Stimulated activated CD8-positive, alpha-beta memory T cell treated with anti-CD3 and anti-CD28 coated beads, Interleukin-12 subunit alpha, Interleukin-12 subunit beta, amount 100 ng/mL, for 4 hours (primary cell): ENCODE measurements around the gene EXOSC5.
"Not testable (repeated sequence)": the region's sequence is repeated elsewhere in the genome, so short reads cannot be mapped to it uniquely, and the experiment has no call there.

ENCODE experiments used
- DNase-seq: peaks from one replicate; pipeline ENCODE4 v3.0.0-alpha.2; 2020; ENCODE audit warnings: low read depth

Gene EXOSC5

GRCh38 chr19:41405776-41406175 is 8.6 kb upstream of the EXOSC5 start:
- DNase-seq, result no peak

- no peak for DNase-seq
Measured at GRCh38 chr19:41403181-41403970, 6.2 kb upstream of the EXOSC5 start.

- no peak for DNase-seq
Measured at GRCh38 chr19:41402010-41402409, 4.9 kb upstream of the EXOSC5 start.

- DNase-seq, result no peak
Measured at GRCh38 chr19:41401483-41401882, 4.3 kb upstream of the EXOSC5 start.

GRCh38 chr19:41399525-41399924 is 2.4 kb upstream of the EXOSC5 start:
- DNase-seq, result no peak

GRCh38 chr19:41399091-41399490 is 1.9 kb upstream of the EXOSC5 start:
- no peak for DNase-seq

- no peak for DNase-seq
Measured at GRCh38 chr19:41398598-41398997, 1.4 kb upstream of the EXOSC5 start.

GRCh38 chr19:41398050-41398418 is 875 bp upstream of the EXOSC5 start:
- DNase-seq, result no peak

- no peak for DNase-seq
Measured at GRCh38 chr19:41395355-41395754, 1.8 kb downstream of the EXOSC5 start.

- no peak for DNase-seq
Measured at GRCh38 chr19:41392775-41393174, 4.4 kb downstream of the EXOSC5 start.

- no peak for DNase-seq
Measured at GRCh38 chr19:41391618-41392017, 5.5 kb downstream of the EXOSC5 start.

GRCh38 chr19:41386442-41386841 is 10.7 kb downstream of the EXOSC5 start:
- no peak for DNase-seq

GRCh38 chr19:41384351-41384750 is 12.8 kb downstream of the EXOSC5 start:
- no peak for DNase-seq

GRCh38 chr19:41381536-41381935 is 15.6 kb downstream of the EXOSC5 start:
- DNase-seq, result not testable (repeated sequence)

- DNase-seq, result no peak
Measured at GRCh38 chr19:41377977-41378709, 19.0 kb downstream of the EXOSC5 start.

GRCh38 chr19:41376998-41377365 is 20.2 kb downstream of the EXOSC5 start:
- peak; percentile 28 for DNase-seq

- DNase-seq, result no peak
Measured at GRCh38 chr19:41376241-41376997, 20.7 kb downstream of the EXOSC5 start, which contains the start of gene TMEM91. Gene TMEM91, plus strand, starts transcription at chr19:41376533. Its CDS starts 1,777 bp downstream, at chr19:41378310.

- DNase-seq, result no peak
Measured at GRCh38 chr19:41373993-41374392, 23.2 kb downstream of the EXOSC5 start.

GRCh38 chr19:41372501-41372900 is 24.7 kb downstream of the EXOSC5 start:
- DNase-seq, result no peak

- DNase-seq, result no peak
Measured at GRCh38 chr19:41371541-41371940, 25.6 kb downstream of the EXOSC5 start.

GRCh38 chr19:41371119-41371518 is 26.0 kb downstream of the EXOSC5 start:
- DNase-seq, result not testable (repeated sequence)

GRCh38 chr19:41369769-41370168 is 27.4 kb downstream of the EXOSC5 start:
- DNase-seq, result no peak

- DNase-seq, result no peak
Measured at GRCh38 chr19:41367848-41368301, 29.3 kb downstream of the EXOSC5 start.
